ENCODE data around the gene DGCR2. TPM values are rescaled to one million over a fixed set of nuclear protein-coding genes. Genes with fewer than 3 reads are reported as not detected.

DGCR2 gene
- polyA plus RNA-seq, 12 donors, result 36.1 to 53.3 (median 43.6) TPM; not detected in 1

GRCh38 chr22:19148417-19149046 is 26.3 kb upstream of the DGCR2 start:
- no peak for DNase-seq

DNA sequence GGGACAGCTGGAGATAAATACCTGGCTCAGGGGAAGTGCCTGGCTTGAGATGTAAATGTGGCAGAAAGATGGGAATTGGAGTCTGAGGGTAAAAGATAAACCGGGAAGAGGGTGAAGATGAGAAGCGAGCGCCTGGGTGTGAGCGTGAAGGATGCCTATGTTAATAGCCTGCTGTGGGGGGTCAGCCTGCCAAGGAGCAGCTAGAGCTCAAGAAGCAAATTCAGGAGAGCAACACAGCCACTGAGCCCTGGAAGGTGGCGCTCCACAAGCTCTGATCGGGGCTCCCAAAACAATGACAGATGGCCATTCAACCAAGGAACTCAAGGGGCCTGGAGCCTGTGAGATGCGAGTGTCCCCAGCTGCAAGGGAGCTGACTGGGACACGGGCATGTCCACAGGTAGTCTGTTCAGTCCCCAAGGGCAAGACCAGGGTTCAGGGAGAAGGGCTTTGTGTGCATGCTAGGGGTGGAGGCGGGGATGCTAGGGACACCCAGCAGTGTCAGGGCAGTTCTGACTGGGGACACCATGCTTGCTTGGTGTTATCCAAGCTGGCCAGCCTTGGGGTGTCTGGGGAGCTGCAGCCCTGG is 25.1 kb upstream of the DGCR2 start:
- DNase-seq, result no peak

DNA sequence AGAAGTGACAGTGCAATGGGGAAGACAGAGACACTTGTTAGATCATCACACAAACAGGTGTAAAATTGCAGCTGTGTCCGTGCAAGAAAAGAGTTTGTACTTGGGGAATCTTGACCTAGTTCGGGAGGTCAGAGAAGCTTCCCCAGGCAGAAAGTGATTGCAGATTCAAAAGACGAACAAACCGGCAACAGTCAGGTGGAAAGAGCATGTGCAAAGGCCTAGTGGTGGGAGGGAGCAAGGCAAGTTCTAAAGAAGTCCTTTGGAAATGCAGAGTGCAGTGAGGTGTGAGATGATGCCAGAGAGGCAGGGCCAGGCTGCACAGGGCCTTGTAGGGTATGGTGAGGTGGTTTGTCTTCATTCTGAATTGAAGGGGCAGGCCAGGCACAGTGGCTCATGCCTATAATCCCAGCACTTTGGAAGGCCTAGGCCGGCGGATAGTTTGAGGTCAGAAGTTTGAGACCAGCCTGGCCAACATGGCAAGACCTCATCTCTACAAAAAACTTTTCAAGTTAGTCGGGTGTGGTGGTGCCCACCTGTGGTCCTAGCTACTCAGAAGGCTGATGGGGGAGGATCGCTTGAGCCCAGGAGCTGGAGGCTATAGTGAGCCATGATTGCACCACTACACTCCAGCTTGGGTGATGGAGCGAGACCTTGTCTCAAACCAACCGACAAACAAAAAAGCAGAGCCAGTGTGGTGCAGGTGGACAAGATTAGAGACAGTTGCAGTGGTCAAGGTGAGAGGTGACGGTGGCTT is 24.2 kb upstream of the DGCR2 start:
- DNase-seq, result no peak

- no peak for DNase-seq
Observed at GRCh38 chr22:19143967-19144400, 21.8 kb upstream of the DGCR2 start.

DNA sequence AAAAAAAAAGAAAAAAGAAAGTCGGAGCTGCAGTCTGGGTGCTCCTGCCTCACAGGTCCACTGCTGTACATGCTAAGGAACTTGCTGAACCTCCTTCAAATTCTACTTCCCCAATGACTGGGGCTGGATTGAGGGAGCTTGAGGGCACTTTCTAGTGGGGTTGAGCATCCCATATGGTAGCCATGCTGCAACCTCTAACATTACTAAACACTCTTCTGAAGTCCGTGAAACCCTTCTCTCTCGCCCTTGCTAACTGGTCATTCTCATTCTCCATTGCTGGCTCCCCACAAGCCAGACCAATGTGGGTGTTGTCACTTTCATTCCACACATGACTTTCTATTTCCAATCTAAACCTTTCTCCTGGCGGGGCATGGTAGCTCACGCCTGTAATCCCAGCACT is 21.0 kb upstream of the DGCR2 start:
- no peak for DNase-seq

GRCh38 chr22:19142394-19142793 is 20.2 kb upstream of the DGCR2 start:
- no peak for DNase-seq

GRCh38 chr22:19139974-19140373 is 17.8 kb upstream of the DGCR2 start:
- DNase-seq, result no peak

DNA sequence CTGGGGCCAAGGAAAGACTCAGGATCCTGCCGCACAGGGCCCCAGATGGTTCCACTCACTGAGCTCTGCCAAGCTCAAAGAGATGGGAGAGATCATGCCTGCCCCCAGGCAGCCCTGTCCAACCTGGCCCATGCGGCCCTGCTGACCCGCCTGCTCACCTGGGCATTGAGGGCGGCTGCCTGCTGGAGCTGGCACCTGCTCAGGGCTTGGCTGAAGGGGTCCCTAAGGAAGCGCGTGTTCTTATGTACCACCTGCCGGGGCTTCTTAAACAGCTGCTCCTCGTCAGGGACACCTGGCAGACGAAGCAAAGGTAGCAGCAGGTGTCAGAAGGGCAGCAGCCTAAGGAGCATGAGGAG is 16.8 kb upstream of the DGCR2 start:
- DNase-seq, result no peak

DNA sequence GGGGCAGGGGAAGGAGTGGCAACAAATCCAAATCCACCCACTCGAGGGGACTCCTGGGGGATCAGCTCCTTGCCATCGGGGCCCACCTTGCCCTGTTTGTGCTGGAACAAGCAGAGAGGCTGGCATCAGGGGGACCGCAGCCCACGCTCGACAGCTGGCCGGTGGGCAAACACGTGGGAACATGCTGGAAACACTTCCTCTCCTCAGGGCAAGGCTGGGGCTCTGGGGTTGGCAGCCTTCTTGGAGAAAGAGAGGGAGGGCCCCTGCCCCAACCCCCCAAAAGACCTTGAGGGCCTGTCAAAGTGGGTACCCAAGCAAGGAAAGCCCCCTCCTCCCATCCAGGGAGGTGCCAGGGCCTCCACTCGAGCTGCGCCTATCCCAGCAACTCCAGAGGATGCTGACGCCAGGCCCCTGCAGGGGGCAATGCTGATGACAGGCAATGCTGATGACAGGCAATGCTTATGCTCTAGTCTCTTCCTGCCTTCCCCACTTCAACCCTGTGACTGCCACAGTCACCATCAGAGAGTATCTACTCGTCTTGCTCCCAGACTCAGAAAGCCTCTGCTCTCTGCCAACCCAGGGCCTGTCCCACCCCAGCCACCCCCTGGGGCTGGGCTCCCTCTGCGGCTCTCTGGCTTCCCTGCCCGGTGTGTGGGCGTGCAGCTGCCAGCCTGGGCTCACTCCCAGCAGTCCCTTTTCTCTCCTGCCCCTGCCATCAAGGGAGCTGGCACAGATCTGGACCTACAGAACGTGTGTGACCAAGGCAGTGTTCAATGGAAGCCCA is 16.2 kb upstream of the DGCR2 start:
- no peak for DNase-seq

DNA sequence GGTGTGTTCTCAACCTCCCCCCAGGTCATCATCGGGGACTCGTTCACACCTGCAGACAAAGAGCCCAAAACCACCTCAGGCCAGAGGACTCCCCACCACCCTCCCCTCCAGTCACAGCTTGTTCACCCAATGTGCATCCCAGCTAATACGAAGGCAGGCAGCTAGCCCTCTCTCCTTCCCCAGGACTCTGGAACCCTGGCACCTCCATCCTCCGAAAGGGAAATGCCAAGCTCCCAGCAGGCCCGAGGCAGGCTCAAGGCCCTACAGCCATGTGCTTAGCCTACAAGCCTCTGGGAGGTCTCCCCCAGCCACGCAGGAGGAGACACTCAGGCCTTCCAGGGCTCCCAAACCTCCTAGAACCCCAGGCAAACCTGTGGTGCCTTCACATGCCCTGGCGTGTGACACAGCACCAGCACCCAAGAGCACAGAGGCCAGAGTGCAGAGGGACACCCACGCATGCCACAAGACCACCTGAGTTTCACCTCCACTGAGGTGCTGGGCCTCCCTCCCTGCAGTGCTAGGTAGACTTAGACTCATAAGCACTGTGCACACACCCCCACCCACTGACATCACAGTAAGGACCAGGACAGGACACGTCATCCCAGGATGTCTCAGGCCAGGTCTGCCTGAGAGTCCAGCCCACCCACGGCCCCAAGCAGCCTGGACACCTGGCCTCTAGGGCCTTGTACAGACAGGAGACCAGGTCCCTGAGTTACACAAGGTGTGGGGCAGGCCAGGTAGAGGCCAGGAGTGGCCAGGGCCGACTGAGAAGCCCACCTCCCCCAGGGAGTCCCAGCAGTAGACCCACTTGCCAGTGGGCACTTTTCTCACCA is 15.4 kb upstream of the DGCR2 start:
- no peak for DNase-seq

- DNase-seq, result no peak
Observed at GRCh38 chr22:19136915-19137314, 14.7 kb upstream of the DGCR2 start.

DNA sequence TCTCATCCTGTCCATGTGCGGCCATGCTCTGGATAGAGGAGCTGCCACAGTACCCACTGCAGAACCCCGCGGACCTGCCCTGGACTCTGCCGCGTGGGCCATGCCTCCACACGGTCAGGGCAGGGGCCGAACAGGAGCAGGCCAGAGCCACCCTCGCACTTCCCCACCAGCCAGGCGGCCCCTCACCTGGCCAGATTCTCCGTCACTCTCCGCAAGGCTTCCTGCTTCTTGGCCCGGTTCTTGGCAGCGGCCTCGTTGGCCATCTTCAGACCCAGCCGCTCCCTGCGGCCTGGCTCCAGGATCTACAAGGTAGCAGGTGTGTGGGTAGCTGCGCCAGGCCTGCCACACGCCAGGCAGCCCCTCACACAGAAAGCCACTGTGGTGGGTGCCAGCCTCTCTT is 12.7 kb upstream of the DGCR2 start:
- no peak for DNase-seq

- no peak for DNase-seq
Observed at GRCh38 chr22:19134176-19134831, 12.1 kb upstream of the DGCR2 start.

DNA sequence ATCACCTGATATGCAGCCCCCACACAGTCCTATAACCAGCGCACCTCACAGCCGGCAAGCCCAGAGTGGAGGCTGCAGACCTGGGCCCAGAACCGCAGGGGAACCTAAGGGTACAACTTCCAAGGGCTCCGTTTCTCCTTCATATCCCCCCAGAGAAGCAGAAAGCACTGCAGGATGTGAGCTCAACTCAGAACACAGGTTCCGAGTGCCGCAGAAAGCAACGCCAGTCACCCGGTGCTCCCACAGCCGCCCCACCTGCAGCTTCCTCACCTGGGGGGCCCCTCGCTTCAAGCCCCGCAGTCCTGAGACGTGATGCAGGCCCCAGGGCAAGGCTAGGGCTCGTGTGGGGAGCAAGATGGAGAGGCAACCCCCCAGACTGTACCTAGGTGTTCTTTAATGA is 11.3 kb upstream of the DGCR2 start:
- no peak for DNase-seq

DNA sequence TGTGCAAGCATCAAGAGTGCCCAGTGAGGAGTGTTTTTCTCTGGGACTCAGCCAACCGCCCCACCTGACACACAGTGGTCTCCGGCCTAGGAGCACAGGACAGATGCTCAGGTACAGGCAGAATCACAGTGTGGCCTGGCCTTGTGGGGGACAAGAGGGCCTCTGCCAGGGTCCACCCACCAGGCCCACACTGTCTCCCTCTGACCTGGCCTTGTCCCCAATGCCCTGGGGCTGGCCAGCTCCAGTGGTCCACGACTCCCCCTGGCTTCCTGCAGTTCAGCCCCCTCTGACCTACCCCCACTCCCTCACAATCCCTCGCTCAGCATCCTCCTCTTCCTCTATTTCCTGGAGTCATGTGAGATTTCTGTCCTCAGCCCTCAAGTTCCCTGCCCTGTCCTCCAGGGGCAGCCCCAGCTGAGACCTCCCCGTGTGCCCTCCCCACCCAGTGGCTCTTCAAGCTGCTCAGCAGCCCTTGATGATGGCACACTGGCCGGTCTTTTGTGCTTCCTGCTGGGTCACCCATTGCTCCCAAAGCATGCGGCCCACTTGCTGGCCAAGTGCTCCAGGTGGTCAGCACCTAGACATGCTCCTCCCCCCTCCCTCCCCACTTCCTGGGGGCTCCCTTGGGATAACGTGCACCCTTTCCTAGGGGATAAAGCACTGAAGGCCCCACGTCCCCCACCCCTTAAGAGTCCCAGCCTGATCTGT is 10.6 kb upstream of the DGCR2 start:
- no peak for DNase-seq

GRCh38 chr22:19132153-19132552 is 9.9 kb upstream of the DGCR2 start:
- DNase-seq, result no peak

DNA sequence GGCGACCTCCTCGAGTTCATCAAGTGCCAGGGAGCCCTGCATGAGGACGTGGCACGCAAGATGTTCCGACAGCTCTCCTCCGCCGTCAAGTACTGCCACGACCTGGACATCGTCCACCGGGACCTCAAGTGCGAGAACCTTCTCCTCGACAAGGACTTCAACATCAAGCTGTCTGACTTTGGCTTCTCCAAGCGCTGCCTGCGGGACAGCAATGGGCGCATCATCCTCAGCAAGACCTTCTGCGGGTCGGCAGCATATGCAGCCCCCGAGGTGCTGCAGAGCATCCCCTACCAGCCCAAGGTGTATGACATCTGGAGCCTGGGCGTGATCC is 9.4 kb upstream of the DGCR2 start:
- no peak for DNase-seq

GRCh38 chr22:19130959-19131684 is 8.9 kb upstream of the DGCR2 start, which contains the start of gene TSSK2:
TSSK2 (plus strand) TSS chr22:19131308; CDS start chr22:19131400, 92 bp downstream.
- DNase-seq, result no peak

- DNase-seq, result no peak
Observed at GRCh38 chr22:19129871-19130270, 7.7 kb upstream of the DGCR2 start.
